Endothelial cell of umbilical vein (primary cell): ENCODE measurements around the gene CYCS. TPM values are rescaled to one million over a fixed set of nuclear protein-coding genes. Genes with fewer than 3 reads are reported as not detected.

Experiments used
- BruUV-seq: library from RNA; stranded (reverse); fragments of 400-500 nt; replicated peaks from 2 replicates; lab custom pipeline; 2021; lab: Mats Ljungman, UMichigan
- CTCF ChIA-PET: fragments of 300-600, 350-600 bp; sonication (Branson Sonifier 250); formaldehyde crosslinking; loops from one replicate; lab custom pipeline; 2021; ENCODE audit warnings: antibody characterized with exemption, inconsistent platforms; lab: Charles Lee
- POLR2A ChIA-PET: fragments of 300-600, 350-600 bp; sonication (Branson Sonifier 250); formaldehyde crosslinking; loops from one replicate; lab custom pipeline; 2021; ENCODE audit warnings: antibody characterized with exemption, inconsistent platforms; lab: Charles Lee
- DNase-seq: peaks from one replicate; pipeline ENCODE4 v3.0.0-alpha.2; 2011; ENCODE audit warnings: low read depth, low spot score
- FAIRE-seq: peaks from 2 replicates; lab custom pipeline; 2011; peaks lifted over from hg19 to GRCh38; lab: Jason Lieb, UNC
- H2AFZ ChIP-seq: 2 replicates; pipeline ENCODE4 v1.6.0; 2012; ENCODE audit warnings: low read depth, low read length, control low read depth, inconsistent platforms
- H3K27ac ChIP-seq: 2 replicates; pipeline ENCODE4 v1.5.1; 2011; ENCODE audit warnings: low read depth, mild to moderate bottlenecking, control low read depth, low read length, moderate library complexity; ENCODE audit not compliant: insufficient read depth
- H3K27me3 ChIP-seq, 2 experiments: 2 replicates each; pipeline versions ENCODE4 v1.6.0 to v1.6.1; 2011; ENCODE audit warnings: low read length in 2 of 2, mixed read lengths in 1 of 2; ENCODE audit not compliant: control insufficient read depth in 2 of 2, insufficient read depth in 2 of 2
- H3K36me3 ChIP-seq, 2 experiments: 2 replicates in 1 of 2; 3 replicates in 1 of 2; pipeline ENCODE4 v1.5.1; 2011; ENCODE audit warnings: low read length in 2 of 2, mild to moderate bottlenecking in 1 of 2, moderate library complexity in 1 of 2; ENCODE audit not compliant: control insufficient read depth in 2 of 2, insufficient read depth in 2 of 2; ENCODE audit errors: extremely low read depth in 1 of 2
- H3K4me1 ChIP-seq: 3 replicates; pipeline ENCODE4 v1.5.1; 2011; ENCODE audit warnings: mild to moderate bottlenecking, low read length; ENCODE audit not compliant: control insufficient read depth, insufficient read depth; ENCODE audit errors: extremely low read depth
- H3K4me2 ChIP-seq: 2 replicates; pipeline ENCODE4 v1.6.1; 2011; ENCODE audit warnings: low read length, control low read depth, mixed read lengths; ENCODE audit not compliant: insufficient read depth
- H3K4me3 ChIP-seq, 3 experiments: fragments of 200-600 bp in 1 of 3; sonication (generic), shearing (Covaris generic) in 1 of 3; replicated peaks in 1 of 3; 2 replicates each; pipeline ENCODE4 v1.5.1; 2011 to 2016; ENCODE audit warnings: control low read depth in 3 of 3, low read length in 3 of 3, mild to moderate bottlenecking in 2 of 3, inconsistent platforms in 1 of 3, low read depth in 1 of 3, moderate library complexity in 1 of 3; ENCODE audit not compliant: insufficient read depth in 1 of 3
- H3K79me2 ChIP-seq: 2 replicates; pipeline ENCODE4 v1.6.0; 2012; ENCODE audit warnings: low read length, inconsistent platforms; ENCODE audit not compliant: control insufficient read depth, insufficient read depth
- H3K9ac ChIP-seq: replicated peaks from 2 replicates; pipeline ENCODE3; 2011; ENCODE audit warnings: low read length, control low read depth; ENCODE audit not compliant: insufficient read depth; ENCODE audit errors: extremely low read depth
- H3K9me1 ChIP-seq: replicated peaks from 3 replicates; pipeline ENCODE4 v1.6.0; 2011; ENCODE audit warnings: mild to moderate bottlenecking, low read length; ENCODE audit not compliant: control insufficient read depth, insufficient read depth; ENCODE audit errors: extremely low read depth
- H3K9me3 ChIP-seq: replicated peaks from 2 replicates; pipeline ENCODE4 v1.5.1; 2012; ENCODE audit warnings: low read length, inconsistent platforms; ENCODE audit not compliant: control insufficient read depth, insufficient read depth
- H4K20me1 ChIP-seq: replicated peaks from 2 replicates; pipeline ENCODE3; 2011; ENCODE audit warnings: mild to moderate bottlenecking, low read length; ENCODE audit not compliant: control insufficient read depth, insufficient read depth; ENCODE audit errors: extremely low read depth
- EZH2 ChIP-seq: IDR thresholded peaks from 2 replicates; pipeline ENCODE4 v1.6.1; 2012; ENCODE audit warnings: borderline replicate concordance, low read depth, mild to moderate bottlenecking, moderate library complexity, low read length, inconsistent platforms; ENCODE audit not compliant: severe bottlenecking
- FOS ChIP-seq: IDR thresholded peaks from 2 replicates; pipeline ENCODE4 v1.6.1; 2011; ENCODE audit warnings: mild to moderate bottlenecking, low read length, moderate library complexity, borderline replicate concordance; ENCODE audit not compliant: insufficient read depth
- GATA2 ChIP-seq: IDR thresholded peaks from 2 replicates; pipeline ENCODE4 v1.7.0; 2011; ENCODE audit warnings: low read depth, mild to moderate bottlenecking, moderate library complexity, mixed read lengths, low read length; ENCODE audit not compliant: insufficient read length, insufficient read depth
- JUN ChIP-seq: IDR thresholded peaks from 2 replicates; pipeline ENCODE4 v1.6.1; 2011; ENCODE audit warnings: borderline replicate concordance, low read depth; ENCODE audit not compliant: insufficient read length, insufficient read depth
- MYC ChIP-seq: IDR thresholded peaks from one replicate; pipeline ENCODE4 v1.6.1; 2011; ENCODE audit warnings: mild to moderate bottlenecking, low read depth, low read length
- POLR2A ChIP-seq: IDR thresholded peaks from 2 replicates; pipeline ENCODE4 v1.6.1; 2012; ENCODE audit warnings: low read depth, mild to moderate bottlenecking, control low read depth, low read length
- POLR2AphosphoS5 ChIP-seq: IDR thresholded peaks from 2 replicates; pipeline ENCODE4 v1.6.1; 2012; ENCODE audit warnings: low read depth, mild to moderate bottlenecking, control low read depth, low read length, moderate library complexity; ENCODE audit not compliant: insufficient read depth
- dilution Hi-C: fragments of 300-500 bp; cut with MboI; formaldehyde crosslinking; loops from one replicate; pipeline ENCODE4 v1.15.0; 2019; ENCODE audit warnings: low sequenced_read_pairs; ENCODE audit not compliant: extremely low pct_ligation_motif_present
- intact Hi-C: fragments of 100-400 bp; cut with micrococcal nuclease; formaldehyde crosslinking; loops from one replicate; pipeline ENCODE4 v1.10.0; 2022
- polyA plus RNA-seq, 4 experiments: library from polyadenylated mRNA; depleted of rRNA in 3 of 4; stranded (reverse) in 3 of 4; unstranded in 1 of 4; fragments of >200 nt; gene quantifications; 2 replicates each; pipeline versions ENCODE4 v1.2.1 to v1.2.3, GENCODE V29; 2011 to 2012; ENCODE audit warnings: missing spikeins in 1 of 4
- total RNA-seq: library from RNA; stranded (reverse); gene quantifications from 2 replicates; pipeline ENCODE4 v1.2.3, GENCODE V29; 2021
- TF ChIP-seq, protein P1 (sequence below), 2 donors: IDR thresholded peaks; 1 replicate in 1 of 2; 2 replicates in 1 of 2; pipeline ENCODE4 v1.5.1; 2011; ENCODE audit warnings: low read length in 2 of 2, mild to moderate bottlenecking in 2 of 2, moderate library complexity in 2 of 2, control low read depth in 1 of 2, inconsistent platforms in 1 of 2, low read depth in 1 of 2; ENCODE audit not compliant: insufficient read depth in 1 of 2; ENCODE audit errors: extremely low read depth in 1 of 2
- TF ChIP-seq, protein P2 (sequence below): IDR thresholded peaks from 2 replicates; pipeline ENCODE4 v1.6.1; 2011; ENCODE audit not compliant: insufficient read depth, insufficient read length

CYCS gene
- total and polyA plus RNA-seq, 2 donors (not counting 3 experiments of a cell fraction or from before 2014, with no cell fraction given), result 21.4 to 134 TPM

DNA sequence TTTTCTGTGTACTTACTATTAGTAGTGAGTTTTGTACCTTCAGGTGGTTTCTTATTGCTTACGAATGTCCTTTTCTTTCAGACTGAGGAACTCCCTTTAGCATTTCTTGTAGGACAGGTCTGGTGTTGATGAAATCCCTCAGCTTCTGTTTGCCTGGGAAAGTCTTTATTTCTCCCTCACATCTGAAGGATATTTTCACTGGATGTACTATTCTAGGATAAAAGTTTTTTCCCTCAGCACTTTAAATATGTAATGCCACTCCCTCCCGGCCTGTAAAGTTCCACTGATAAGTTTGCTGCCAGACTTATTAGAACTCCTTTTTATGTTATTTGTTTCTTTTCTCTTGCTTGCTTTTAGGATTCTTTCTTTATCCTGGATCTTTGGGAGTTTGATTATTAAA lies 1.7 kb upstream of the CYCS start:
- Histone ChIP-seq H3K9ac (no peak overlapping the region), H3K4me3 (no peak overlapping the region), H2AFZ (no peak overlapping the region), H4K20me1 (no peaks in the 10 kb centered on the region), H3K27me3 (peaks cover 0 to 3% of the 10 kb centered on the region in 2 experiments), H3K36me3 (peaks cover 3 to 9% of the 10 kb centered on the region in 2 experiments), H3K79me2 (peaks cover 22% of the 10 kb centered on the region), H3K9me1 (no peaks in the 10 kb centered on the region), H3K4me1 (peaks cover 9% of the 10 kb centered on the region), H3K27ac (no peak overlapping the region), H3K9me3 (no peaks in the 10 kb centered on the region), H3K4me2 (no peak overlapping the region)
- no peak for TF ChIP-seq JUN
- TF ChIP-seq, protein P1, sequence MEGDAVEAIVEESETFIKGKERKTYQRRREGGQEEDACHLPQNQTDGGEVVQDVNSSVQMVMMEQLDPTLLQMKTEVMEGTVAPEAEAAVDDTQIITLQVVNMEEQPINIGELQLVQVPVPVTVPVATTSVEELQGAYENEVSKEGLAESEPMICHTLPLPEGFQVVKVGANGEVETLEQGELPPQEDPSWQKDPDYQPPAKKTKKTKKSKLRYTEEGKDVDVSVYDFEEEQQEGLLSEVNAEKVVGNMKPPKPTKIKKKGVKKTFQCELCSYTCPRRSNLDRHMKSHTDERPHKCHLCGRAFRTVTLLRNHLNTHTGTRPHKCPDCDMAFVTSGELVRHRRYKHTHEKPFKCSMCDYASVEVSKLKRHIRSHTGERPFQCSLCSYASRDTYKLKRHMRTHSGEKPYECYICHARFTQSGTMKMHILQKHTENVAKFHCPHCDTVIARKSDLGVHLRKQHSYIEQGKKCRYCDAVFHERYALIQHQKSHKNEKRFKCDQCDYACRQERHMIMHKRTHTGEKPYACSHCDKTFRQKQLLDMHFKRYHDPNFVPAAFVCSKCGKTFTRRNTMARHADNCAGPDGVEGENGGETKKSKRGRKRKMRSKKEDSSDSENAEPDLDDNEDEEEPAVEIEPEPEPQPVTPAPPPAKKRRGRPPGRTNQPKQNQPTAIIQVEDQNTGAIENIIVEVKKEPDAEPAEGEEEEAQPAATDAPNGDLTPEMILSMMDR (IDR thresholded peaks at IDR 0.05; ENCODE audit: extremely low read depth in 1 of 2, insufficient read depth in 1 of 2, low read depth in 1 of 2, low read length in 2 of 2), result no peak
- no peak for TF ChIP-seq GATA2
- TF ChIP-seq, protein P2, sequence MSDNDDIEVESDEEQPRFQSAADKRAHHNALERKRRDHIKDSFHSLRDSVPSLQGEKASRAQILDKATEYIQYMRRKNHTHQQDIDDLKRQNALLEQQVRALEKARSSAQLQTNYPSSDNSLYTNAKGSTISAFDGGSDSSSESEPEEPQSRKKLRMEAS, result no peak
- no peak for TF ChIP-seq FOS
- no peak for TF ChIP-seq EZH2
- no peak for TF ChIP-seq POLR2A
- no peak for TF ChIP-seq POLR2AphosphoS5
- TF ChIP-seq MYC, result no peak
- POLR2A ChIA-PET, result interaction anchor here (0.7 kb wide), 1 partner anchor 16 kb away, joined by 3 read pairs; no protein-coding TSS in a partner anchor
- CTCF ChIA-PET, result interaction anchor here (1.5 to 3.3 kb wide), 4 partner anchors 34 to 314 kb away, joined by 4 to 17 read pairs (median 8); a partner anchor contains a TSS
- intact Hi-C loops, result no loop called here
- no peak for DNase-seq
- no peak for FAIRE-seq
- dilution Hi-C loops, result no loop called here
- no TSS peak for BruUV-seq
